Prostate gland (tissue), 2 donors: ENCODE results near the gene PPFIA2.

Source experiments
- CTCF ChIP-seq, 4 experiments: fragments of 200-600 bp in 2 of 4; fragments of 450-650 bp in 2 of 4; sonication (generic) in 2 of 4; IDR thresholded peaks; 1 replicate in 3 of 4; 2 replicates in 1 of 4; pipeline ENCODE4 v1.5.1; 2016 to 2019; ENCODE audit warnings: antibody characterized with exemption in 4 of 4, mild to moderate bottlenecking in 2 of 4, moderate library complexity in 2 of 4
- POLR2A ChIP-seq: fragments of 450-650 bp; IDR thresholded peaks from one replicate; pipeline ENCODE4 v1.6.1; 2016; ENCODE audit warnings: antibody characterized with exemption, mild to moderate bottlenecking

- TF ChIP-seq CTCF (IDR thresholded peaks at IDR 0.05) (no peak), POLR2A (no peak)
Measured at GRCh38 chr12:81492131-81492720, 266.9 kb downstream of the PPFIA2 start.
